HG03565 (cell line): ENCODE results near the gene SPOCD1.

Source experiments
- ATAC-seq: cut with Tn5 transposase; IDR thresholded peaks from one replicate; pipeline ENCODE4 v1.9.1; 2021; ENCODE audit warnings: mild to moderate bottlenecking, moderate library complexity; ENCODE audit not compliant: unreplicated experiment

SPOCD1 gene

DNA sequence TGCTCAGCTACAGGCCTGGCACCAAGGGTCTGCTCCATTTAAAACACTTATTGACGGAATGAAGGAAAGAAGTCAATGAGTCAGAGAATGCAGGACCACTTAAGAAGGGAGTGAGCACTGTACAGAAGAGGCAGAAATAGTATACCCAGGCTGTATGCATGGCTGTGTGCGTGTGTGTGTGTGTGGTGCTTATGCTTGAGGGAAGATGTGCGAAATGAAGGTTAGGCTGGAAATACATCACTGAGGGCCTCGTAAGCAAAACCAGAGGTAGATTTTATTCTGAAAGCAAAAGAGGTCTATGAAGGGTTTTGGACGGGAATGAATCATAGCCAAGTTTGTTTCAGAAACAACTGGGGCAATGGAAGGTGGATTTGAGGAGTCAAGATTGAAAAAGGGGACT lies 42.0 kb downstream of the SPOCD1 start:
- no peak for ATAC-seq

DNA sequence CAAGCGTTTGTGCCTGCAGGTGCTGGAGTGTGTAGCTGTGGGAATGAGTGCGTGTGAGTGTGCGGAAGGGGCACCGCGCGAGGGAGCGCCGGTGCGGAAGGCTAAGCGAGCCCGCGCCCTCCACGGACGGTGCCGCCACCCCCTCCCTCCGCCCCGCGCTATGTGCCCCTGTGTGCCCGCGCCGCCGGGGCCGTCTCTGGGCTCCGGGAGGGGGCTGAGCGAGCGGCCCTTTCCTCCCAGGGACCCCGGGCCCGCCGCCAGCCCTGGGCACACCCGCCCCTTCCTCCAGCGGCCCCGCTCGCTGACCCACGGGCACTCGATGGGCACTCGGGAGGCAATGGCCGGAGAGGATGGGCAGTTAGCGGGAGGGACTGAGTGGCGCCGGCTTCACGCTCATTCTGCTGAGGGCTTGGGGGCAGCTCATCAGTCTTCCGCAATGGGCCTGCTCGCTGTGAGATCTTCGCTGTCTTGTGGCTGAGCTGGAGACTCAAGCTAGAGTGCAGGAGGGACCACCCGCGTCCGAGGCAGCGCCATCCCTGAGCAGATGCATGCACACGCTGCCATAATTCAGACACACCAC lies 43.1 kb downstream of the SPOCD1 start:
- ATAC-seq = no peak

DNA sequence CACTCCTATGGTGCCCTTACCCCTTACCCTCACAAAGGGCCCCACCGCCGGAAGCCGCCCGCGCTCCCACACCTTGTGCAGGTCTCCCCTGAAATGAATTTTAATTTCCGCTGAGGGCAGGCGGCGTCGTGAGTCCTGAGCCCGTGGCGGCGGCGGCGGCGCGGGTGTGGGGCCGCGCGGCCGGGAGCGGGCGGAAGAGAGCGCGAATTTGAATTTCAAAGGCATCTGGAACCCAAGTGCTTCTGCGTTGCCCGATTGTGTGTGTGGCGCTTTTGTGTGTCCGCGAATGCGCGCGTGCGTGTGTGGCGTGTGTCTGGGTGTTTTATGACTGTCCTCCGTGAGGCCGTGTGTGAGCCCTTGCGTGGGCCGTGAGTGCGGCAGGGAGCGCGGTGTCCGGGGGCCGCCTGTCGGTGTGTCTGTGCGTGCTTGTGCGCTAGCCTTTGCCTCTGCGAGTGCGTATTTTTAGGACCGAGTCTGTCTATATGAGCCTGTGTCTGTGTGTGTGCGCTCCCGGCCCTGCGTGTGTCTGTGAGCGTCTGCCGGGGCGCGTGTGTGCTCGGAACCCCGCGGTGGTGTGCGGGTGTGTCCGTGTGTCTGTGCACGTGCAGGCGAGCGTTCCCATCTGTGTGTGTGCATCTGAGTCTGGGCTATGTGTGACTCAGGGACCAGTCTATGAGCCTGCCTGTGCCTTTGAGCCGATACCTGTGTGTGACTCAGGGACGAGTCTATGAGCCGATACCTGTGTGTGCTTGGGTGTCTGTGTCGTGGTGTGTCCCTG lies 43.7 kb downstream of the SPOCD1 start:
- no peak for ATAC-seq

DNA sequence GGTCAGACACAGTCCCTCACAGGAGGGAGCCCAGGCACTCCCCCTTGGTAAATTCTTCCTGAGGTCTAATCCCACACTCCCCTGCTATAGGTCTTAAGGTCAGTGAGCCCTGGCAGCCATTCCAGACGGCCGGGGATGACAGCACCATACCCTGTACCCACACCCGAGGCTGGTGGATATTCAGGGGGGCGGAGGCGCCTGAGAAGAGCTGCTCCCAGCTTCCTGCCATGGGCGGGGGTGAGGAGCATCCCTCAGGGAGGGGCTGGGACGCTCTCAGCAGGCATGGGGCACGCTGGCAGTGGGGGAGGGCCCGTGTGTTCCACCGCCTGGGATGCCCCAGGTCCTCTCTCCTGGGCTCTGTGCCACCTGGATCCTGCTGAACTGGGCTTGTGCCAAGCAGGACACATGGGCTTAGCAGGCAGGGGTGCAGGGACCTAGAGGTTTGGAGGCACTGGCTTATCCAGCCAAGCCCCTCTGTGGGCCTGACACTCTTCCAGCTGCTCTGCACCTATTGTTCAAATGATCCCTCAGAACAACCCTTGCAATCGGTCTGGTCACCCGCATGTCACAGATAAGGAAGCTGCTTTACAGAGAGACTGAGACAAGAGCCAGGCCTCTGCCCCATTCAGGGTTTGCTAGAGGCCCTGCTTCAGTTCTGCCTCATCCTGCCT lies 46.0 kb downstream of the SPOCD1 start:
- no peak for ATAC-seq

DNA sequence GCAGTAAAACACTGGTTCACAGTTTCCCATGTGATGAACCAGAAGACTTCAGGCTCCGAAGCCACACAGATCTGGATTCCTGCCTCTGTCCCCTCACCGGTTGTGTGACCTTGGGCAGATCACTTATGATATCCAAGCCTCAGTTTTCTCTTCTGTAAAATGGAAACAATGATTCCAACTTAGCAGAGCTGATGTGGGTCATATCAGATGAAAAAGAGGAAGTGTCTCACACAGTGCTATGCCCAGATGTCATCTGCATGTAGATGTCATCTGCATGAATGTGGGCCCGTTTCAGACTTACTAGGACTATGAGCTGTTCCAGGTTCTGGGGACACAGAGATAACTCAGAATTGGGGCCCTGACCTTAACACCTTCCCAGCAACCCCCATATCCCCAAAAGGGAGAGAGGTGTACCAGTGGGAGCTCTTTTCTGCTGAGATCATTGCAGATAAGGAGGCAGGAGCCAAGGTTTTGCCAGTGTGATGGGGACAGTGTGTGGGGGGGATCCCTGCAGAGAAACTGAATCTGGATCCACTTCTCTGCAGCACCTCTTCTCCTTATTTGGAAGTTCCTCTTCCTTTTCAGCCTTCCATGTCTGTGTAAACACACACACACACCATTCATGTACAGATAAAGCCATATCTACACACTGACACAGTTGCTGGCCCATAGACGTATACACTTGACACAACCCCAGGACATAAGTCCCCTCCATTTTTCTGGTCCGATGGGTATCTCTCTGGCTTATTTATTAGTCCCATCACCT lies 46.7 kb downstream of the SPOCD1 start:
- no peak for ATAC-seq

DNA sequence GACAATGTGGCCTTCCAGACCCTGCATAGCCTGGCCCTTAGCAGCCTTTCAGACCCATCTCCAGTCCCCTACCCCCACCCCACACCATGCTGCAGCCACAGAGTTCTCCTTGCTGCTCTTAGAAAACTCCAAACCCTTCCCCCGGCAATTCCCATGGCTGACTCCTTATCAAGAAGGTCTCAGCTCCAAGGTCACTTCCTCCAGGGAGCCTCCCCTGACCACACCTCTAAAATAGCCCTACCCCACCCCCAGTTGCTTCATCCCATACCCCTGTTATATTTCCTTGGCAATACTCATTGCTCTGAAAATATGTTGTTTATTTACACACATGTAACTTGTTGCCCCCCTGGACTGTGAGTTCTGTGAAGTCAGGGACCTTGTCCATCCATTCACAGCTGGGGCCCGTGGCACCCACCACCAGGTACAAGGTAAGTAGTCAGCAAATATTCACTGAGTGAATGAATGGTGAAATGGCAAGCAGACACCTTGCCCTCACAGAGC lies 47.4 kb downstream of the SPOCD1 start:
- ATAC-seq = no peak

DNA sequence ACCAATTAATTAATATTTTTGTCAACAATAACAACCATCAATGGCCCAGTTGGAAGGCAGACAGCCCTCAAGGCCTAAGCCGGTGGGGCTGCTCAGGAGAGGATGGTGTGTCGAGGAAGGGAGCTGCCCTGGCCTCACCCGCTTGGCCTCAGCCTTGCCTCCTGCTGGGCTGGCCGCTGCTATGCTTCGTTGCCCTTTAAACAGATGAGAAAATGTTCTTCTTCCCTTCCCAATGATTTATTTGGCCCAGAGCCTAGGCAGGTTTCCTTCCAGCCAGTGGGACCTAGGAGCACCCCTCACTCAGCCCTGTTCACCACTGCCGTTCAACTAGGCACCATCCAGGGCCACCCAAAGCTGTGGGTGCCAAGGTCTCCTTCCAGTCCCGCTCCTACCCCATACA lies 48.6 kb downstream of the SPOCD1 start:
- no peak for ATAC-seq

DNA sequence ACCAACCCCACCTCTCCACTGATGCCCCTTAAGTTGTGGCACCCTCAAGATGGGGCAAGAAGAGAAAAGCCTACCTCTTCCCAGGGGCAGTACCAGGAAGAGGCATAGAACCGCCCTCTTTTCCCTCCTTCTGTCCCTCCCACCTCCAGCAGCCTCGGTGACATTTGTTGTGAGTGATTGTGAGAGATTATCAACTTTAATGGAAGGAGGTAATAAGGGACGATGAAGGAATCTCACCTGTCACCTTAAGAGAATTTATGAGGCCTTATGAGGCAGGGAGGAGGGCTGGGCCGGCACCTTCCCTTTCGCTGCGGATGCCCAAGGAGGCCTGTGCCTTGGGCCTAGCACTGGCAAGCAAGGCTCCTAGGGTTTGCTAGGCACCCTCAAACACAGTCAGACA lies 50.3 kb downstream of the SPOCD1 start:
- ATAC-seq = no peak

DNA sequence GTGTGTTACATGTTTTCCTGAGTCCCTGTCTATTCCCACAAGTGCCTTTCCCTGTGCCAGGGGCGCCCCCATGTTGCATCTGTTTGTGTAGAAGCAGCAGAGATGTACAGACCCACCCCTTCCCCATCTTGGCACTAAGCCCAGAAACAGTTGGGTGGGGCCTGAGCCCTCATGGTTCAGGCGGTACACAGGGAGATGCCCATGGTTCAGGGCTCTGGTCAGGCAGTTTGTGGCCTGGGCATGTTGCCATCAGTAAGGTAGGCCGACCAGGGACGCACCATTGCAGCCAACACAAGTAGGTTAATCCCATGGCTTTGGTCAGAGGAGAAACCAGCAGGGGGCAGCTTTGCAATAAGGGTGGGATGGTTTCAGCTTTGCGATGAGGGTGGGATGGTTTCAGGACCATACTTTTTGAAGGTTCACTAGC lies 50.8 kb downstream of the SPOCD1 start:
- no peak for ATAC-seq

DNA sequence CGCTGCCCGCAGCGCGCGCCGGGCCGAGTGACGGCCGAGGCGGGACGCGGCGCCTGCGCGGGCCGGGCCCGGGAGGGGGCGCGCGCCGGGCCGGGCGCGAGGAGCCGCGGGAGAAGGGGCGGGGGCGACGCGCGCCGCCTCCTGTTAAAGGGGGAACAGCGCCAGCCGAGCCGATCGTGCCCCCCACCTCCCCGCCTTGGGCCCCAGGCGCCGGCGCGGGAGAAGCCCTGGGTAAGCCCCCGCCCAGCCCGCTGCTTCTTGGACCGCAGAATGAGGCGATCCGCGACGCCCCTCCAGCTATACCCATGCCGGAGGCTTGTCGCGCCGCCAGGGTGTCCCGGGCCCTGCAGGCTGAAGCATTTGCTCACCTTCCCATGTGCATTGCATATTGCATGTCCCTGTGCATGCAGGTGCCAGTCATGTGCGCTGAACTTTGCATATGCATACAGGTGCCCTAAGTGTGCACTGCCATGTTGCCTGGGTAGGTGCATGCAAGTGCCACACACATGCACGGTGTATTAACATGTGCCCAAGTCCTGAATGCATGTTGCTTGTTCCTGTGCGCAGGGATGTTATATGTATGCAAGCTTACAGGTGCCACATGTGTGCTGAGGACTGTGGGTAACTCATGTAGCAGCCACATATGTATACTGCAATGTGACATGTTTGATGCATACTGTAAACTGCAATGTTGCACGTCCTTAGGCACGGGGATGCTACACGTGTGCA lies 51.3 kb downstream of the SPOCD1 start, which contains the start of gene ADGRB2:
TSS of gene ADGRB2 (minus strand) at position 29 of the 729 bp plus-strand sequence. CDS start 7,119 bp downstream, outside the sequence.
- no peak for ATAC-seq

DNA sequence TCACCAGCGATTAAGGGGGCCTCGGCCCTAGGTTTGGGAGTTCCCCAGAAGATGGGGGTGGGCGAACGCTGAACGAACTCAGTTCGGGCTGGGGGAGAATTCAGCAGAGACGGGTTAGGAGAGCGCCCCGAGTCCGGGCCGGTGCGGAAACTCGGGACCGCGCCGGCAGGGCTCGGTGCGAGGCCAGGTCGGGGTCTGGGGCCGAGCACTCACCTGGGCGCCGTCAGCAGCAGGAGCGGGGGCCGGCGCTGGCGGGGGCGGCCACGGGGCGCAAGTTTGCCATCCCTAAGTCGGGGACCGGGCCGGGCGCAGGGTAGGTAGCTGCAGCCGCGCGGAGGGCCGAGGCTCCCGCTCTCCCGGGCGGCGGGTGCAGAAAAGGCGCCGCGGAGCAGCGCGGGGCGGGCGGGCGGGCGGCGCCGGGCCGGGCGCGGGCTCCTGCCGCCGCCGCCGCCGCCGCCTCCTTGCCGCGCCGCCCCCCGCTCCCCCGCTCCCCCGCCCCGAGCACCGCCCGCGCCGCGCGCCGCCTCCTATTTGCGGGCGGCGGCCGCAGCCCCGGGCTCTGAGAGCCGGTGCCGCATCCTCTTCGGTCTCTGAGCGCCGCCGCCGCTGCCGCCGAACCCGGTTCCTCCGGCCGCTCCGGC lies 52.0 kb downstream of the SPOCD1 start:
- ATAC-seq = no peak

DNA sequence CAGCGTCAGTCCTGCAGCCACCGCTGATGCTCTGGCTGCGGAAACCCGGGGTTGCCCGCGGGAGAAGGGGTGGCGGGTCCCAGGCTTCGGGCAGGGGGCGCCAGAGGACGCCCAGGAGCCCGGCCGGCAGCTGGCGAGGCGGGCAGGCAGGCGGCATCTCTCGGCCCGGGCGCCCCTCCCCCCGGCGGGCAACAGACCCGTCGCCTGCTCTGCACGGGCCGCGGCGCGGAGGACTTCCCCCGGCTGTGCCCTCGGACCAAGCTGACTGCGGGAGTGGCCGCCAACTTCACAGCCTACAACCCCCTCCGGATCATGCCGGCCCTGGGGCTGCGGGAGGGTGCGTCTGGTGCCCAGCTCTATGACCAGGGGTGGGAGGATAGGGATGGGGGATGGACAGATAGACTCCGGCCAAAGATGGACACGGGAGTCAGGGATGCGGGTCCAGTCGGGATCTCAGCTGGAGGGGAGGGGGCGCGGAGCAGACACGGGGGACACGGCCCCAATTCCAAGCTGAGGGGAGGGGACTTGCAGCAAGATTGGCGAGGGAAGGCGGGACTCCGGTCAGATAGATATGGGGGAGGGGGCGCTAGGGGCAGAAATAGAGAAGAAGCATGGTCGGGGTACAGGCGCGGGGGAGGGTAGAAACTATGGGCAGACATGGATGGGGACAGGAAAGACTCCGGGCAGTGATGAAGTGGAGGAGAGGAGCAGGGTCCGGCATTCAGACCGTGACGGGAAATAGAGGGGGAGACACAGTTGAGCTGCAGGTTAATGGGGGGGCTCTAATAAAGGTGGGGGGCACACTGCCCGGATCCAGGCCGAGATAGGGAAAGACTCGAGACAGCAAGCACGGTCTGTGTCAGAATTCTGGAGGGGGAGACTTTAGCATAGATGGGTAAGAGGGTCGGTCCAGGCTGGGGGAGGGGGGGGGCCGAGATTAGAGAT lies 52.8 kb downstream of the SPOCD1 start:
- ATAC-seq = no peak

DNA sequence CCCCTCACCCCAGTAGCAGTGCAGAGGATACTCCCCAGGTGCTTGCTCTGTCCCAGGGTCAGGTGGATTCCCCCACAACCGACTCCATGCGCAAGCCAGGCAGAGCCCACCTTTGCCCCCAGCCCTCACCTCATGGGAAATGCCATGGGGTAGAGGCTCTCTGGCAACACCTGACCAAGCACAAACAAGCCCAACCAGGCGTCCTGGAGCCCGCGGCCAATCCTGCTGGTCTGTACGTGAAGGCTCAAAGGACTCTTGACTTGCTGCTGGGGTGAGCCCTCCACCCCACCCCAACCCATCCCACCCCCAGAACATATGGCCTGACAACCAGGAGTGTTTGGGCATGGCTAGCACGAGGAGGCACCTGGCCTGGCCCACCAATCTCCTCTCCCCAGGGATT lies 53.5 kb downstream of the SPOCD1 start:
- no peak for ATAC-seq

DNA sequence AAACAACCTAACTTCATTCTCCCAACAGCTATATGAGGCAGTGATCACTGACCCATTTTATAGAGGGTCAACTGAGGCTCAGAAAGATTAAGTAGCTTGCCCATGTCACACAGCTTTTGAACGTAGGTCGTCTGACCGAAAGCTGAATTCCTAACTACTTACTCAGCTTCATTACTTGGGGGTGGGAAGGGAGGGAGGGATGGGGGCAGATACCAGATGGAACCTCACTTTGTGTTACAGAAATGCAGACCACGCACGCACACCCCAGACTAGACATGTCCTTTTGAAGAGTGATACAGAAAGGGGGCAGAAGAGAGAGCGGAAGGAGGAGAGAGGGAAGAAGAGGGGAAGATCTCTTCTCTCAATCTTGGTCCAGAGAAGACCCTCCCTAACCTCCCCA lies 53.9 kb downstream of the SPOCD1 start:
- no peak for ATAC-seq

DNA sequence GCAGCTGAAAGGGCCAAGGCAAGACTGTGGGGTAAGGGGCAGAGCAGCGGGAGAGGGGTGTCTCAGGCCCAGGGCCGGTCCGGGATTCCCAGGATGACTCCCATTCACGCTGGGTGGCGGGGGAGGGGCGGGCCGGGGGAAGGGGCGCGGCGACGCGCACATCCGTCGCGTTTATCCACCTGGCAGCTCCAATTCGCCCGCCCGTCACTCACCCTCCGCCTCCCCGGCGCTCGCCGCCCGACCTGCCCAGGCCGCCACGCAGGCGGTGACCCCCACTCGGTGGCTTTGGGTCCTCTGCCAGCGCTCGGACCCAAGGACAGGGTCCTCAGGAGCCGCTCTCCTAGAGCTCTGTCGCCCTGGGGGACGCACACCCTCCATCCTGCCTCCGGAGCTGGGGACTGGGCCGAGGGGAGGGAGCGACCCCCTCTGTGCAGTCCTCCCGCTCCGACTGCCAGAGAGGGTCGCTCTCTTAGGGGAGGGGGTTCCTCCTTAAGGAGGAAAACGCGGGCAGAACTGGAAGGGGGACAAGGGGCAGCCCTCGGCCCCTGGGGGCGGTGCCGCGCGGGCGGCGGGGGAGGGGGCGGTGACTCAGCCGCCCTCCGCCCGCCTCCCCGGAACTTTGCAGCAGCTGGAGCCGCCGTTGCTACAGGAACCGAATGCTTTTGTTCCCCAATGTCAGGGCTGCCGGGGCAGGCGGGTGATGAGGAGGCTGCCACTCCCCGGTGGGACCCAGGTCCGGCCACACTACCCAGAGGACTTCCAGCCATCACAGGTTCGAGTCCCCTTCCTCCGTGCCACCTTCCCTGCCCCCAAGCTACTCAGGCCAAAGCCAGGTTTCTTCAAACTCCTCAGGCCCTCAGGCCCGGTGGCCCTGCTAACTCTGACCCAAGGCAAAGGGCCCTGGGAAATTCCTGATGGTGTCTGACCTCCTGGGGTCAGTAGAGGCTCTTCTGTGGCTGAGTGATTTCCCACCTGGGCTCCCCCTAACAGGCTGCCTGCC lies 55.1 kb downstream of the SPOCD1 start:
- no peak for ATAC-seq

DNA sequence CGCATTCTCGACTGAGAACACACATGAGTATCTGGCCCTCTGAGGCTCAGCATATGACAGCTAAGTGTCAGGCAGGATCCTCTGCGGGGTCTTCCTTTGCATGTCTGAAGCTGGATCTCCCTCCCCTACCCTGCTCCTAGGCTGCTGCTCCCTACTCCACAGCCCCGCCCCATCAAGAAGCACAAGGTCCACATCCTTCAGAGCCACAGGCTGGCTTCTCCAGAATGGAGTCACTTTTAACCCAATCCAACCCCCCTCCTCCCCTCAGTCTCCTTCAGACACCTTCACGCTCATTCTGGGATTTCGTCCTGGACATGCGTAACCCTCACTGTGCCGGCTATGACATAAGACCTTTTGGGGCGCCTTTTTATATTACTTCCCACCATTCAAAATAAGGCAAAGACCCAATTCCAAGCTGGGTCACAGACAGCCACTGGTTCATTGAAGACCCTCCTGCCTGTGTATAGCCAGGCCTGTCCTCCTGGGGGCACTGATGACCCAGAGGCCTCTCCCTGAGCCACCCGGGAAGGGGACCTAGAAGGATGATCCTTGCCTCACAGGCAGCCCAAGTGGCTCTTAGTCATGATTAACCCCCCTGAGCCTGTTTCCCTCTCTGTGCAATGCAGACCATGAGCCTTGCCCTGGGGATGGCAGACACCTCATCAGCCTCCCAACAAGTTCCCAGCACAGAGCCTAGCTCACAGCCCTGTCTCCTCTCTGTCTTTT lies 56.4 kb downstream of the SPOCD1 start:
- ATAC-seq = no peak

DNA sequence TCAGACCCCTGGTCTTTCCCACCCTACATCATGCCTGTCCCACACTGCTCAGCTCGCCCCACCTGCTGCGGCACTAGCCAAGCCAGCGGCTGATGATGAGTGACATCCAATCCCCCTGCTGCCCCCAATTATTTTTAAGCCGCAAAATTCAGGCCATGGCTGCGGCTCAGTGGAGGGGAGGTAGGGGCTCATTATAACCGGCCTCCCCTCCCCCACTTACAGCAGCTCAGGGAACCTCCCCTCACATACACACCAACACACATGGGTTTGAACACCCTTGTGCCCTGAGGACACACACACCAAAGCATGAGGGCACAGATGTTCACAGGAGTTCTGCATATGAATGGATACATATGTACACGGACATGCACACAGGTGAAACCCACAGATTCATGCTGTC lies 57.0 kb downstream of the SPOCD1 start:
- ATAC-seq = no peak
